ENCODE data around the gene TRIM47.
A peak's percentile ranks its signal among the peaks of the same experiment; 100 is the strongest.

Gene TRIM47

GRCh38 chr17:75881678-75882454 lies 3.5 kb upstream of the TRIM47 start:
- Histone ChIP-seq H3K9me3 (ENCODE audit: low read length) (no peaks in the 10 kb centered on the region), H3K27me3 (ENCODE audit: control insufficient read depth in 1 of 2, insufficient read depth in 2 of 2, low read length in 2 of 2) (no peaks in the 10 kb centered on the region), H3K4me1 (ENCODE audit: insufficient read depth, low read length) (peaks cover 4% of the 10 kb centered on the region), H3K9ac (ENCODE audit: low read length) (no peak overlapping the region), H3K36me3 (ENCODE audit: insufficient read depth, low read length) (no peaks in the 10 kb centered on the region), H3K4me3 (ENCODE audit: low read depth in 1 of 2, low read length in 2 of 2) (no peak overlapping the region), H3K27ac (ENCODE audit: low read depth, low read length) (no peak overlapping the region)

GRCh38 chr17:75880266-75880665 lies 1.9 kb upstream of the TRIM47 start:
- peaks cover 6% of the 10 kb centered on the region for H3K36me3 ChIP-seq (ENCODE audit: insufficient read depth, low read length)
- peaks cover 20% of the 10 kb centered on the region for H3K4me1 ChIP-seq (ENCODE audit: insufficient read depth, low read length)
- no peak overlapping the region for H3K4me3 ChIP-seq (ENCODE audit: low read depth in 1 of 2, low read length in 2 of 2)
- H3K9ac ChIP-seq (ENCODE audit: low read length) = no peak overlapping the region
- H3K27me3 ChIP-seq (ENCODE audit: control insufficient read depth in 1 of 2, insufficient read depth in 2 of 2, low read length in 2 of 2) = no peaks in the 10 kb centered on the region
- no peak overlapping the region for H3K27ac ChIP-seq (ENCODE audit: low read depth, low read length)
- H3K9me3 ChIP-seq (ENCODE audit: low read length) = no peaks in the 10 kb centered on the region

- Histone ChIP-seq H3K9me3 (ENCODE audit: low read length) (no peaks in the 10 kb centered on the region), H3K27me3 (ENCODE audit: control insufficient read depth in 1 of 2, insufficient read depth in 2 of 2, low read length in 2 of 2) (no peaks in the 10 kb centered on the region), H3K36me3 (ENCODE audit: insufficient read depth, low read length) (peaks cover 24% of the 10 kb centered on the region), H3K9ac (ENCODE audit: low read length) (peak overlapping the region; percentile 95), H3K4me3 (ENCODE audit: low read depth in 1 of 2, low read length in 2 of 2) (peak overlapping the region; percentile 64 to 91), H3K27ac (ENCODE audit: low read depth, low read length) (peak overlapping the region; percentile 88), H3K4me1 (ENCODE audit: insufficient read depth, low read length) (peaks cover 45% of the 10 kb centered on the region)
Measured at GRCh38 chr17:75877752-75878173, 618 bp downstream of the TRIM47 start.

GRCh38 chr17:75876938-75877751 lies 1.2 kb downstream of the TRIM47 start:
- H3K36me3 ChIP-seq (ENCODE audit: insufficient read depth, low read length) = peaks cover 24% of the 10 kb centered on the region
- H3K9me3 ChIP-seq (ENCODE audit: low read length) = no peaks in the 10 kb centered on the region
- peak overlapping the region; percentile 95 for H3K9ac ChIP-seq (ENCODE audit: low read length)
- H3K27ac ChIP-seq (ENCODE audit: low read depth, low read length) = peak overlapping the region; percentile 88
- no peaks in the 10 kb centered on the region for H3K27me3 ChIP-seq (ENCODE audit: control insufficient read depth in 1 of 2, insufficient read depth in 2 of 2, low read length in 2 of 2)
- peak overlapping the region; percentile 64 to 91 for H3K4me3 ChIP-seq (ENCODE audit: low read depth in 1 of 2, low read length in 2 of 2)
- peaks cover 52% of the 10 kb centered on the region for H3K4me1 ChIP-seq (ENCODE audit: insufficient read depth, low read length)

GRCh38 chr17:75876190-75876937 lies 2.0 kb downstream of the TRIM47 start:
- Histone ChIP-seq H3K9me3 (ENCODE audit: low read length) (no peaks in the 10 kb centered on the region), H3K27ac (ENCODE audit: low read depth, low read length) (peak overlapping the region; percentile 88), H3K4me3 (ENCODE audit: low read depth in 1 of 2, low read length in 2 of 2) (peak overlapping the region; percentile 64 to 91), H3K27me3 (ENCODE audit: control insufficient read depth in 1 of 2, insufficient read depth in 2 of 2, low read length in 2 of 2) (no peaks in the 10 kb centered on the region), H3K9ac (ENCODE audit: low read length) (peak overlapping the region; percentile 95), H3K36me3 (ENCODE audit: insufficient read depth, low read length) (peaks cover 24% of the 10 kb centered on the region), H3K4me1 (ENCODE audit: insufficient read depth, low read length) (peaks cover 52% of the 10 kb centered on the region)

GRCh38 chr17:75875940-75876189 lies 2.5 kb downstream of the TRIM47 start:
- peak overlapping the region; percentile 88 for H3K27ac ChIP-seq (ENCODE audit: low read depth, low read length)
- no peaks in the 10 kb centered on the region for H3K9me3 ChIP-seq (ENCODE audit: low read length)
- H3K36me3 ChIP-seq (ENCODE audit: insufficient read depth, low read length) = peaks cover 24% of the 10 kb centered on the region
- peak overlapping the region; percentile 21 to 91 for H3K4me3 ChIP-seq (ENCODE audit: low read depth in 1 of 2, low read length in 2 of 2)
- H3K27me3 ChIP-seq (ENCODE audit: control insufficient read depth in 1 of 2, insufficient read depth in 2 of 2, low read length in 2 of 2) = no peaks in the 10 kb centered on the region
- H3K4me1 ChIP-seq (ENCODE audit: insufficient read depth, low read length) = peaks cover 53% of the 10 kb centered on the region
- H3K9ac ChIP-seq (ENCODE audit: low read length) = peak overlapping the region; percentile 25

- peaks cover 24% of the 10 kb centered on the region for H3K36me3 ChIP-seq (ENCODE audit: insufficient read depth, low read length)
- peak overlapping the region; percentile 88 for H3K27ac ChIP-seq (ENCODE audit: low read depth, low read length)
- no peaks in the 10 kb centered on the region for H3K9me3 ChIP-seq (ENCODE audit: low read length)
- peaks cover 58% of the 10 kb centered on the region for H3K4me1 ChIP-seq (ENCODE audit: insufficient read depth, low read length)
- peak overlapping the region; percentile 21 to 91 for H3K4me3 ChIP-seq (ENCODE audit: low read depth in 1 of 2, low read length in 2 of 2)
- H3K9ac ChIP-seq (ENCODE audit: low read length) = peak overlapping the region; percentile 25
- H3K27me3 ChIP-seq (ENCODE audit: control insufficient read depth in 1 of 2, insufficient read depth in 2 of 2, low read length in 2 of 2) = no peaks in the 10 kb centered on the region
Measured at GRCh38 chr17:75875182-75875939, 3.0 kb downstream of the TRIM47 start.

GRCh38 chr17:75874323-75875181 lies 3.8 kb downstream of the TRIM47 start:
- no peaks in the 10 kb centered on the region for H3K27me3 ChIP-seq (ENCODE audit: control insufficient read depth in 1 of 2, insufficient read depth in 2 of 2, low read length in 2 of 2)
- H3K4me1 ChIP-seq (ENCODE audit: insufficient read depth, low read length) = peaks cover 66% of the 10 kb centered on the region
- H3K4me3 ChIP-seq (ENCODE audit: low read depth in 1 of 2, low read length in 2 of 2) = peak overlapping the region in 1 of 2 donors; percentile 91
- H3K27ac ChIP-seq (ENCODE audit: low read depth, low read length) = peak overlapping the region; percentile 88
- H3K9me3 ChIP-seq (ENCODE audit: low read length) = no peaks in the 10 kb centered on the region
- peak overlapping the region; percentile 45 for H3K9ac ChIP-seq (ENCODE audit: low read length)
- peaks cover 24% of the 10 kb centered on the region for H3K36me3 ChIP-seq (ENCODE audit: insufficient read depth, low read length)

GRCh38 chr17:75873587-75874322 lies 4.6 kb downstream of the TRIM47 start:
- no peak overlapping the region for H3K4me3 ChIP-seq (ENCODE audit: low read depth in 1 of 2, low read length in 2 of 2)
- H3K4me1 ChIP-seq (ENCODE audit: insufficient read depth, low read length) = peaks cover 71% of the 10 kb centered on the region
- H3K9me3 ChIP-seq (ENCODE audit: low read length) = no peaks in the 10 kb centered on the region
- peak overlapping the region; percentile 88 for H3K27ac ChIP-seq (ENCODE audit: low read depth, low read length)
- H3K36me3 ChIP-seq (ENCODE audit: insufficient read depth, low read length) = peaks cover 24% of the 10 kb centered on the region
- peak overlapping the region; percentile 45 for H3K9ac ChIP-seq (ENCODE audit: low read length)
- H3K27me3 ChIP-seq (ENCODE audit: control insufficient read depth in 1 of 2, insufficient read depth in 2 of 2, low read length in 2 of 2) = no peaks in the 10 kb centered on the region
